ENCODE results near the gene SPATA31E1.
"Not testable (repeated sequence)": the region's sequence is repeated elsewhere in the genome, so short reads cannot be mapped to it uniquely, and the experiment has no call there.

The SPATA31E1 gene

GRCh38 chr9:87902371-87902770, 19.7 kb downstream of the SPATA31E1 start:
- DNase-seq (ENCODE audit: low read depth); H3K4me1 ChIP-seq (ENCODE audit: control insufficient read depth, insufficient read depth, low read length); H3K4me3 ChIP-seq (ENCODE audit: low read length); H3K27me3 ChIP-seq (replicated peaks; ENCODE audit: control insufficient read depth, insufficient read depth, low read length); H3K9ac ChIP-seq (ENCODE audit: low read length); H3K36me3 ChIP-seq (ENCODE audit: control insufficient read depth, insufficient read depth, low read length, severe bottlenecking); H3K9me3 ChIP-seq (ENCODE audit: control insufficient read depth, low read length): not testable (repeated sequence)

GRCh38 chr9:87909310-87910041, 26.8 kb downstream of the SPATA31E1 start:
- H3K36me3 ChIP-seq (ENCODE audit: control insufficient read depth, insufficient read depth, low read length, severe bottlenecking), result no peaks in the 10 kb centered on the region
- no peak overlapping the region for H3K4me3 ChIP-seq (ENCODE audit: low read length)
- DNase-seq (ENCODE audit: low read depth), result no peak
- H3K9ac ChIP-seq (ENCODE audit: low read length), result no peak overlapping the region
- peaks cover 5% of the 10 kb centered on the region for H3K4me1 ChIP-seq (ENCODE audit: control insufficient read depth, insufficient read depth, low read length)
- H3K9me3 ChIP-seq (ENCODE audit: control insufficient read depth, low read length), result no peaks in the 10 kb centered on the region
- no peaks in the 10 kb centered on the region for H3K27me3 ChIP-seq (replicated peaks; ENCODE audit: control insufficient read depth, insufficient read depth, low read length)

- Histone ChIP-seq H3K9me3 (ENCODE audit: control insufficient read depth, low read length) (no peaks in the 10 kb centered on the region), H3K4me1 (ENCODE audit: control insufficient read depth, insufficient read depth, low read length) (peaks cover 5% of the 10 kb centered on the region), H3K9ac (ENCODE audit: low read length) (no peak overlapping the region), H3K27me3 (replicated peaks; ENCODE audit: control insufficient read depth, insufficient read depth, low read length) (no peaks in the 10 kb centered on the region), H3K36me3 (ENCODE audit: control insufficient read depth, insufficient read depth, low read length, severe bottlenecking) (no peaks in the 10 kb centered on the region), H3K4me3 (ENCODE audit: low read length) (no peak overlapping the region)
- peak; percentile 90 for DNase-seq (ENCODE audit: low read depth)
Observed at GRCh38 chr9:87910821-87911220, 28.1 kb downstream of the SPATA31E1 start.

- H3K36me3 ChIP-seq (ENCODE audit: control insufficient read depth, insufficient read depth, low read length, severe bottlenecking); DNase-seq (ENCODE audit: low read depth); H3K9me3 ChIP-seq (ENCODE audit: control insufficient read depth, low read length); H3K27me3 ChIP-seq (replicated peaks; ENCODE audit: control insufficient read depth, insufficient read depth, low read length); H3K9ac ChIP-seq (ENCODE audit: low read length); H3K4me1 ChIP-seq (ENCODE audit: control insufficient read depth, insufficient read depth, low read length); H3K4me3 ChIP-seq (ENCODE audit: low read length): not testable (repeated sequence)
Observed at GRCh38 chr9:87917662-87918061, 35.0 kb downstream of the SPATA31E1 start, which contains the start of gene SPATA31C1. SPATA31C1 (plus strand) TSS chr9:87917962.

GRCh38 chr9:87919013-87919412, 36.3 kb downstream of the SPATA31E1 start:
- H3K4me1 ChIP-seq (ENCODE audit: control insufficient read depth, insufficient read depth, low read length); H3K4me3 ChIP-seq (ENCODE audit: low read length); H3K27me3 ChIP-seq (replicated peaks; ENCODE audit: control insufficient read depth, insufficient read depth, low read length); H3K36me3 ChIP-seq (ENCODE audit: control insufficient read depth, insufficient read depth, low read length, severe bottlenecking); H3K9ac ChIP-seq (ENCODE audit: low read length); H3K9me3 ChIP-seq (ENCODE audit: control insufficient read depth, low read length); DNase-seq (ENCODE audit: low read depth): not testable (repeated sequence)

- not testable (repeated sequence) for H3K9ac ChIP-seq (ENCODE audit: low read length); H3K9me3 ChIP-seq (ENCODE audit: control insufficient read depth, low read length); H3K27me3 ChIP-seq (replicated peaks; ENCODE audit: control insufficient read depth, insufficient read depth, low read length); H3K4me3 ChIP-seq (ENCODE audit: low read length); DNase-seq (ENCODE audit: low read depth); H3K36me3 ChIP-seq (ENCODE audit: control insufficient read depth, insufficient read depth, low read length, severe bottlenecking); H3K4me1 ChIP-seq (ENCODE audit: control insufficient read depth, insufficient read depth, low read length)
Observed at GRCh38 chr9:87921561-87921960, 38.9 kb downstream of the SPATA31E1 start.

GRCh38 chr9:87923012-87923411, 40.3 kb downstream of the SPATA31E1 start:
- not testable (repeated sequence) for DNase-seq (ENCODE audit: low read depth); H3K36me3 ChIP-seq (ENCODE audit: control insufficient read depth, insufficient read depth, low read length, severe bottlenecking); H3K9me3 ChIP-seq (ENCODE audit: control insufficient read depth, low read length); H3K27me3 ChIP-seq (replicated peaks; ENCODE audit: control insufficient read depth, insufficient read depth, low read length); H3K4me3 ChIP-seq (ENCODE audit: low read length); H3K9ac ChIP-seq (ENCODE audit: low read length); H3K4me1 ChIP-seq (ENCODE audit: control insufficient read depth, insufficient read depth, low read length)

GRCh38 chr9:87924851-87925250, 42.2 kb downstream of the SPATA31E1 start:
- H3K9me3 ChIP-seq (ENCODE audit: control insufficient read depth, low read length); H3K4me1 ChIP-seq (ENCODE audit: control insufficient read depth, insufficient read depth, low read length); H3K27me3 ChIP-seq (replicated peaks; ENCODE audit: control insufficient read depth, insufficient read depth, low read length); DNase-seq (ENCODE audit: low read depth); H3K9ac ChIP-seq (ENCODE audit: low read length); H3K36me3 ChIP-seq (ENCODE audit: control insufficient read depth, insufficient read depth, low read length, severe bottlenecking); H3K4me3 ChIP-seq (ENCODE audit: low read length): not testable (repeated sequence)

- not testable (repeated sequence) for DNase-seq (ENCODE audit: low read depth); H3K36me3 ChIP-seq (ENCODE audit: control insufficient read depth, insufficient read depth, low read length, severe bottlenecking); H3K9ac ChIP-seq (ENCODE audit: low read length); H3K4me1 ChIP-seq (ENCODE audit: control insufficient read depth, insufficient read depth, low read length); H3K4me3 ChIP-seq (ENCODE audit: low read length); H3K27me3 ChIP-seq (replicated peaks; ENCODE audit: control insufficient read depth, insufficient read depth, low read length); H3K9me3 ChIP-seq (ENCODE audit: control insufficient read depth, low read length)
Observed at GRCh38 chr9:87929152-87929551, 46.5 kb downstream of the SPATA31E1 start.

- not testable (repeated sequence) for H3K9me3 ChIP-seq (ENCODE audit: control insufficient read depth, low read length); H3K27me3 ChIP-seq (replicated peaks; ENCODE audit: control insufficient read depth, insufficient read depth, low read length); H3K36me3 ChIP-seq (ENCODE audit: control insufficient read depth, insufficient read depth, low read length, severe bottlenecking); DNase-seq (ENCODE audit: low read depth); H3K4me1 ChIP-seq (ENCODE audit: control insufficient read depth, insufficient read depth, low read length); H3K4me3 ChIP-seq (ENCODE audit: low read length); H3K9ac ChIP-seq (ENCODE audit: low read length)
Observed at GRCh38 chr9:87934444-87934843, 51.8 kb downstream of the SPATA31E1 start.

GRCh38 chr9:87937352-87937751, 54.7 kb downstream of the SPATA31E1 start:
- not testable (repeated sequence) for H3K36me3 ChIP-seq (ENCODE audit: control insufficient read depth, insufficient read depth, low read length, severe bottlenecking); H3K4me1 ChIP-seq (ENCODE audit: control insufficient read depth, insufficient read depth, low read length); DNase-seq (ENCODE audit: low read depth); H3K27me3 ChIP-seq (replicated peaks; ENCODE audit: control insufficient read depth, insufficient read depth, low read length); H3K4me3 ChIP-seq (ENCODE audit: low read length); H3K9me3 ChIP-seq (ENCODE audit: control insufficient read depth, low read length); H3K9ac ChIP-seq (ENCODE audit: low read length)

- not testable (repeated sequence) for H3K36me3 ChIP-seq (ENCODE audit: control insufficient read depth, insufficient read depth, low read length, severe bottlenecking); H3K27me3 ChIP-seq (replicated peaks; ENCODE audit: control insufficient read depth, insufficient read depth, low read length); H3K4me1 ChIP-seq (ENCODE audit: control insufficient read depth, insufficient read depth, low read length); H3K9me3 ChIP-seq (ENCODE audit: control insufficient read depth, low read length); H3K9ac ChIP-seq (ENCODE audit: low read length); DNase-seq (ENCODE audit: low read depth); H3K4me3 ChIP-seq (ENCODE audit: low read length)
Observed at GRCh38 chr9:87937918-87938317, 55.2 kb downstream of the SPATA31E1 start.
